ENCODE data around the gene KRABD2.

Gene KRABD2

DNA sequence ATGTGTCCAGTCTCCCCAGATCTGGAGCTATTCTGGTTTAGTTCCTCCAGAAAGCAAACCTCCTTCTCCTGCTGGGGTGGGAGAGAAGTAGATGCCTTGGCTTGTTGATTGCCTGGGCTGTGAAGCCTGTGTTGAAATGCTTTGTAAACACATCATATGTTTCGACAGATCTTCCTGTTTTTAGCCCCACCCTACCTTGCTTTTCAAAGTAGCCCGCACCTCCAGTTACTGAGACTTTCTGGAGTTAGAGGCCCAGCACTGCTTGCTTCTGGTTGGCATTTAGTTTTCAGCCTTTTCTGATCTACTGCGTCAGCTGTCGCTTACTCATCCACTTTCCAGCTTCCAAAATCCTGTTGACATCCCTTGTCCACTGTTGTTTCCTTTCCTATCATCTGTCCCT is 41.3 kb upstream of the KRABD2 start:
- TF ChIP-seq, protein P1, sequence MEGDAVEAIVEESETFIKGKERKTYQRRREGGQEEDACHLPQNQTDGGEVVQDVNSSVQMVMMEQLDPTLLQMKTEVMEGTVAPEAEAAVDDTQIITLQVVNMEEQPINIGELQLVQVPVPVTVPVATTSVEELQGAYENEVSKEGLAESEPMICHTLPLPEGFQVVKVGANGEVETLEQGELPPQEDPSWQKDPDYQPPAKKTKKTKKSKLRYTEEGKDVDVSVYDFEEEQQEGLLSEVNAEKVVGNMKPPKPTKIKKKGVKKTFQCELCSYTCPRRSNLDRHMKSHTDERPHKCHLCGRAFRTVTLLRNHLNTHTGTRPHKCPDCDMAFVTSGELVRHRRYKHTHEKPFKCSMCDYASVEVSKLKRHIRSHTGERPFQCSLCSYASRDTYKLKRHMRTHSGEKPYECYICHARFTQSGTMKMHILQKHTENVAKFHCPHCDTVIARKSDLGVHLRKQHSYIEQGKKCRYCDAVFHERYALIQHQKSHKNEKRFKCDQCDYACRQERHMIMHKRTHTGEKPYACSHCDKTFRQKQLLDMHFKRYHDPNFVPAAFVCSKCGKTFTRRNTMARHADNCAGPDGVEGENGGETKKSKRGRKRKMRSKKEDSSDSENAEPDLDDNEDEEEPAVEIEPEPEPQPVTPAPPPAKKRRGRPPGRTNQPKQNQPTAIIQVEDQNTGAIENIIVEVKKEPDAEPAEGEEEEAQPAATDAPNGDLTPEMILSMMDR (IDR thresholded peaks at IDR 0.05): no peak
- TF ChIP-seq POLR2A (IDR thresholded peaks at IDR 0.05): no peak
- Histone ChIP-seq H3K4me1 (no peaks in the 10 kb centered on the region), H3K36me3 (no peaks in the 10 kb centered on the region), H3K27me3 (no peaks in the 10 kb centered on the region), H3K4me3 (no peak overlapping the region), H3K27ac (no peak overlapping the region), H3K9me3 (no peaks in the 10 kb centered on the region)
- DNase-seq: no peak
- intact Hi-C loops (cut with DNase I; ENCODE audit: low total_unique reads): no loop called here

DNA sequence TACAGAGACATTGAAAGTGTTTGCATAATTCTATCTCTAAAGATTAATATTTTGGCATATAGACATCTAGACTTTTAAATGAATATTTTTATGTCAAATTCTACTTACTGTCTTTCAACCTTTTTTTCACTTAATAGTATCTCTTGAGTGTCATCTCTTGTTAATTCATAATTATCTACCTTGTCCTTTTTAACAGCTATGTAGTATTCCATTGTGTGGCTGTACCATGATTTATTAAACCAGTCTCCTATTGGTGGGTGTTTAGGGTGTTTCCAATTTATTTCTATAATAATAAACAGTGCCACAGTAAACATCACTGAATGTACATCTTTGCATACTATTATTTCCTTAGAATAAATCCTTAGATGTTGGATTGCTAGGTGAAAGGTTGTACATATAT is 37.4 kb upstream of the KRABD2 start:
- TF ChIP-seq, protein P1 (IDR thresholded peaks at IDR 0.05): no peak
- TF ChIP-seq POLR2A (IDR thresholded peaks at IDR 0.05): no peak
- no peaks in the 10 kb centered on the region for H3K9me3 ChIP-seq
- H3K27me3 ChIP-seq: no peaks in the 10 kb centered on the region
- H3K4me3 ChIP-seq: no peak overlapping the region
- no peak for DNase-seq
- intact Hi-C loops (cut with DNase I; ENCODE audit: low total_unique reads): no loop called here
- no peaks in the 10 kb centered on the region for H3K4me1 ChIP-seq
- H3K27ac ChIP-seq: no peak overlapping the region
- H3K36me3 ChIP-seq: no peaks in the 10 kb centered on the region

DNA sequence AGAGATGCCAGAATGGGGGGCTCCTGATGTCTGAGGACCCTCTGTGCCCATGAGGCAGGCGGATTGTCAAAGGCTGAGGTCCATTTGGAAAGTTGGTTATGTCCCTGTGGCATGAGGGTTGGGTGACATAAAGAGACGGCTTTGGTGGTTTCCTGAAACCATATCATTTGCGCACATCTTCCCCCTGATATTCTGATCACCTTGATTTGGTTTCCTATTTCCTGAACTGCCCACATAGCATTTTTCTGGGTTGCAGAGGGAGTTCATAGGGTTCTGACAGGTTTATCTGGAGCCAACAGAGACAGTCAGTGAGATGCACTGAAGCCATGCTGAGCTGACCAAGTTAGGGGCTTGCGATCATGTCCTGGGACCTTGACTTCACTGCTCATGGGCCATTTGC is 36.8 kb upstream of the KRABD2 start:
- Histone ChIP-seq H3K4me3 (no peak overlapping the region), H3K27me3 (no peaks in the 10 kb centered on the region), H3K36me3 (no peaks in the 10 kb centered on the region), H3K27ac (no peak overlapping the region), H3K4me1 (no peaks in the 10 kb centered on the region), H3K9me3 (no peaks in the 10 kb centered on the region)
- intact Hi-C loops (cut with DNase I; ENCODE audit: low total_unique reads): no loop called here
- DNase-seq: no peak
- no peak for TF ChIP-seq POLR2A (IDR thresholded peaks at IDR 0.05)
- TF ChIP-seq, protein P1 (IDR thresholded peaks at IDR 0.05): no peak

DNA sequence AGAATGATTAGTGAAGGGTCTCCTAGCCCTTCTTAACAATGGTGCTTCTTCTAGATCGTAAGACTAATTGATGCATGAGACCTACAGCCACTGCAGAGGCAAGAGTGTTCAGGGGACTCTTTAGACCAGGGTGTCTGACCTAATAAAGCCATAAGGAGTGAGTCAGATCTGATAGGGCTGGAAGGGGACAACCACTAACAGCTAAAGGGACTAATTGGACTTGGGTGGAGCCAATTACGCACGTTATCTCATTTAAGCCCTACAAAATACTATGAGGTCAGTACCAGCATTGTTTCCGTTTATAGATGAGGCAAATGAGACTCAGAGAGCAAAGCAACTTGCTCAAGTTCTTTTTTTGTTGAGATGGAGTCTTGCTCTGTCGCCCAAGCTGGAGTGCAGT is 35.6 kb upstream of the KRABD2 start:
- TF ChIP-seq, protein P1 (IDR thresholded peaks at IDR 0.05): no peak
- no peak for TF ChIP-seq POLR2A (IDR thresholded peaks at IDR 0.05)
- no peak for DNase-seq
- intact Hi-C loops (cut with DNase I; ENCODE audit: low total_unique reads): no loop called here
- no peaks in the 10 kb centered on the region for H3K4me1 ChIP-seq
- H3K27ac ChIP-seq: no peak overlapping the region
- H3K4me3 ChIP-seq: no peak overlapping the region
- no peaks in the 10 kb centered on the region for H3K36me3 ChIP-seq
- no peaks in the 10 kb centered on the region for H3K27me3 ChIP-seq
- no peaks in the 10 kb centered on the region for H3K9me3 ChIP-seq

DNA sequence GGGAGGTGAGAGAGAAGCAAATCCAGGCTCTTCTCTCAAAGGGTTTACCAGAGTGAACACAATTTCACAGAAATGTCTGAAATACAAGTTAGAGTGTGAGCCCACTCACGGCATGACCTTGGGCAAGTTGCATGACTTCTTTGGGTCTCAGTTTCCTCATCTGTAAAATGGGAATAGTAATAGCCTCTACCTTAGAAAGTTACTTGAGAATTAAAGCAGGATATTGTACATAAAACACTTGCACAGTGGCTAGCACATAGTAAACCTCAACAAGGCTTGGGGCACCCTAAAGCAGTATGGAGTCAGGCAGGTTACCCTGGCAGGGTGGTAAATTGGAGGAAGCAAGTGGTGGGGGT is 34.4 kb upstream of the KRABD2 start:
- no peaks in the 10 kb centered on the region for H3K4me1 ChIP-seq
- no peak for DNase-seq
- H3K36me3 ChIP-seq: no peaks in the 10 kb centered on the region
- intact Hi-C loops (cut with DNase I; ENCODE audit: low total_unique reads): no loop called here
- H3K27me3 ChIP-seq: no peaks in the 10 kb centered on the region
- H3K27ac ChIP-seq: no peak overlapping the region
- no peak overlapping the region for H3K4me3 ChIP-seq
- H3K9me3 ChIP-seq: no peaks in the 10 kb centered on the region
- TF ChIP-seq, protein P1 (IDR thresholded peaks at IDR 0.05): no peak
- TF ChIP-seq POLR2A (IDR thresholded peaks at IDR 0.05): no peak

Measured in uterus (tissue), 3 donors.